ENCODE results near the gene PPFIA1. TPM values are rescaled to one million over a fixed set of nuclear protein-coding genes. Genes with fewer than 3 reads are reported as not detected.
A peak's percentile ranks its signal among the peaks of the same experiment; 100 is the strongest.

PPFIA1 gene
- total RNA-seq, 4 donors from 2014 or later = 43.7 to 82.8 (median 69.3) TPM

DNA sequence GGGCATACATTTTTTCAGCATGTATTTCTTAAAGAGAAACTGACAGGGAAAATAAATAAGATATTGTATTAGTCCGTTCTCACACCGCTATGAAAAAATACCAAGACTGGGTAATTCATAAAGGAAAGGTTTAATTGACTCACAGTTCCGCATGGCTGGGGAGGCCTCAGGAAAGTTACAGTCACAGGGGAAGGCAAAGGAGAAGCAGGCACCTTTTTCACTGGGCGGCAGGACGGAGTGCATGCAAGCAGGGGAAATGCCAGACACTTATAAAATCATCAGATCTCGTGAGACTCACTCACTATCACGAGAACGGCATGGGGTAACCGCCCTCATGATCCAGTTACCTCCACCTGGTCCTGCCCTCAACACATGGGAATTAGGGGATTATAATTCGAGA is 44.2 kb downstream of the PPFIA1 start:
- DNase-seq (ENCODE audit: low spot score in 2 of 2) = no peak
- no peak overlapping the region for H3K27ac ChIP-seq
- 74 to 84% methylated on average over 10 of the region's 10 CpGs for WGBS, 2 donors
- no peak overlapping the region for H3K4me3 ChIP-seq
- H3K36me3 ChIP-seq = peaks cover 0 to 21% (median 0%) of the 10 kb centered on the region in 3 donors
- H3K9me3 ChIP-seq = no peaks in the 10 kb centered on the region
- H3K4me1 ChIP-seq = peaks cover 0 to 11% (median 0%) of the 10 kb centered on the region in 4 donors
- TF ChIP-seq CTCF (IDR thresholded peaks at IDR 0.05) (no peak), EP300 (IDR thresholded peaks at IDR 0.05) (no peak), POLR2A (IDR thresholded peaks at IDR 0.05) (no peak)
- H3K27me3 ChIP-seq = no peaks in the 10 kb centered on the region

DNA sequence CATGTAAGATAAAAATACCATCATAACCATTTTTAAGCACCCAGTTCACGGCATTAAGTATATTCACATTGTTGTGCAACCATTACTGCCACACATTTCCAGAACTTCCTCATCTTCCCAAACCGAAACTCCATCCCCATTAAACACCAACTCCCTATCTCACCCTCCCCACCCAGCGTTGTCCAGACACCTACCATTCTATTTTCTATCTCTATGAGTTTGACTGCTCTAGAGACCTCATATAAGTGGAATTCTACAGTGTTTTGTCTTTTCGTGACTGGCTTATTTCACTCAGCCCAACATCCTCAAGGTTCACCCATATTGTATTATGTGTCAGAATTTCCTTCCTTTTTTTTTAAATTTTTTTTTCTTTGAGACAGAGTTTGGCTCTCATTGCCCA is 45.2 kb downstream of the PPFIA1 start:
- no peak for DNase-seq (ENCODE audit: low spot score in 2 of 2)
- H3K27me3 ChIP-seq = no peaks in the 10 kb centered on the region
- H3K4me1 ChIP-seq = peaks cover 0 to 11% (median 0%) of the 10 kb centered on the region in 4 donors
- peaks cover 0 to 22% (median 0%) of the 10 kb centered on the region in 3 donors for H3K36me3 ChIP-seq
- WGBS, 2 donors = 82 to 87% methylated on average over 4 of the region's 4 CpGs
- TF ChIP-seq CTCF (IDR thresholded peaks at IDR 0.05) (no peak), EP300 (IDR thresholded peaks at IDR 0.05) (peak in 1 of 2 donors; percentile 34)
- no peaks in the 10 kb centered on the region for H3K9me3 ChIP-seq
- H3K27ac ChIP-seq = no peak overlapping the region
- no peak overlapping the region for H3K4me3 ChIP-seq

DNA sequence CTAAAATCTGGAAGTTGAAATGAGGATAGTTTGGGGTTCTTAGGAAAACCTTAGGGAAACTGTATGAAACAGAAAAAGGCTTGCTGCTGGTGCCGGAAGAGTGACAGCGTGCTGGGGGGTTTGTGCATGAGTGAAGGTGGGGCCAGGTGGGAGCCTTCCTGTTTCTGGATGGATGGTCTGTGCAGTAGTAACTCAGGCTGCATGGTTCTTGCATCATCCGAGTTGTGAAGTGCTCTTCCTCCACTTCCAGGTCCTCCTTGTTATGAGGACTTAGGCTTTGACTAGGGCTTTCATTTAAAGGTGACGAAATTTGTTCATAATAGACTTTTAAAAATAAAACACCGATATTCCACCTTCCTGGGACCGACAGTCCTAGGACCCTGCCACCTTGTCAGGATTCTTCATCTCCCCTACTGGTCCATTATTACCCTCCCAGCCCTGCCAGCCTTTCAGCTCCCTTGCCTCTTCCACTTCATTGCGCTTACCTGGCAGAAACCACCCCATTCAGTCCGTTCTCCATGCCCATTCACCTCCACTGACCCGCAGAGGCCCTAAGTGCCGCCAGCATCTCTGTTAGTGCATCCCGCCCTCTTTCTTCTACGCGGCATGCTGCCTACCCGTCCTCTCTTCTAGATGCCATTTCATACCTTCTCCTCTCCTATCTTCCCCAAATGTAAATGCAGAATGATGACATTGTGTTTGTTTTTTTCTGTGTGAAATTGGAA is 47.3 kb downstream of the PPFIA1 start:
- Histone ChIP-seq H3K27ac (no peak overlapping the region), H3K36me3 (peaks cover 0 to 22% (median 0%) of the 10 kb centered on the region in 3 donors), H3K4me3 (no peak overlapping the region), H3K9me3 (no peaks in the 10 kb centered on the region), H3K4me1 (peaks cover 0 to 13% (median 0%) of the 10 kb centered on the region in 4 donors), H3K27me3 (no peaks in the 10 kb centered on the region)
- DNase-seq (ENCODE audit: low spot score in 2 of 2) = no peak
- 93 to 96% methylated on average over 14 of the region's 14 CpGs for WGBS, 2 donors
- no peak for TF ChIP-seq CTCF (IDR thresholded peaks at IDR 0.05)
- no peak for TF ChIP-seq EP300 (IDR thresholded peaks at IDR 0.05)
- no peak for TF ChIP-seq POLR2A (IDR thresholded peaks at IDR 0.05)

GRCh38 chr11:70319396-70320076 is 49.0 kb downstream of the PPFIA1 start:
- Histone ChIP-seq H3K36me3 (peaks cover 0 to 23% (median 0%) of the 10 kb centered on the region in 3 donors), H3K27me3 (no peaks in the 10 kb centered on the region), H3K4me1 (peaks cover 0 to 19% (median 2%) of the 10 kb centered on the region in 4 donors), H3K27ac (no peak overlapping the region), H3K4me3 (no peak overlapping the region), H3K9me3 (no peaks in the 10 kb centered on the region)
- DNase-seq (ENCODE audit: low spot score in 2 of 2) = no peak
- TF ChIP-seq CTCF (IDR thresholded peaks at IDR 0.05) = no peak
- no peak for TF ChIP-seq POLR2A (IDR thresholded peaks at IDR 0.05)
- no peak for TF ChIP-seq EP300 (IDR thresholded peaks at IDR 0.05)
- WGBS, 2 donors = 86 to 87% methylated on average over 10 of the region's 10 CpGs

GRCh38 chr11:70322666-70323065 is 52.2 kb downstream of the PPFIA1 start:
- DNase-seq (ENCODE audit: low spot score in 2 of 2) = no peak
- peaks cover 0 to 38% (median 7%) of the 10 kb centered on the region in 4 donors for H3K4me1 ChIP-seq
- no peaks in the 10 kb centered on the region for H3K27me3 ChIP-seq
- H3K9me3 ChIP-seq = no peaks in the 10 kb centered on the region
- H3K36me3 ChIP-seq = peaks cover 0 to 41% (median 4%) of the 10 kb centered on the region in 3 donors
- WGBS, 2 donors = 59 to 74% methylated on average over 2 of the region's 2 CpGs
- no peak overlapping the region for H3K4me3 ChIP-seq
- no peak for TF ChIP-seq EP300 (IDR thresholded peaks at IDR 0.05)
- no peak for TF ChIP-seq POLR2A (IDR thresholded peaks at IDR 0.05)
- no peak for TF ChIP-seq CTCF (IDR thresholded peaks at IDR 0.05)
- peak overlapping the region in 1 of 4 donors; percentile 16 for H3K27ac ChIP-seq
